Trophoblast cell (in vitro differentiated cells and primary cell): ENCODE data around the gene KCNN3.

Experiments
- DNase-seq, 2 donors: peaks; one replicate each; pipeline ENCODE4 v3.0.0-alpha.2; 2016
- H2AFZ ChIP-seq: 2 replicates; pipeline ENCODE4 v1.6.1; 2013; ENCODE audit warnings: low read length, moderate library complexity, mild to moderate bottlenecking; ENCODE audit not compliant: insufficient read depth, poor library complexity
- H2AK5ac ChIP-seq: 2 replicates; pipeline ENCODE4 v1.6.1; 2013; ENCODE audit warnings: mild to moderate bottlenecking, low read length
- H2BK120ac ChIP-seq: 2 replicates; pipeline ENCODE4 v1.6.1; 2013; ENCODE audit warnings: low read length, mild to moderate bottlenecking, moderate library complexity; ENCODE audit not compliant: insufficient read depth, poor library complexity
- H2BK12ac ChIP-seq: 2 replicates; pipeline ENCODE4 v1.6.1; 2013; ENCODE audit warnings: mild to moderate bottlenecking, low read length, moderate library complexity
- H2BK5ac ChIP-seq: 2 replicates; pipeline ENCODE4 v1.6.1; 2013; ENCODE audit warnings: low read length, low read depth, moderate library complexity, mild to moderate bottlenecking; ENCODE audit not compliant: poor library complexity
- H3K14ac ChIP-seq: 2 replicates; pipeline ENCODE4 v1.6.1; 2013; ENCODE audit warnings: mild to moderate bottlenecking, low read length
- H3K18ac ChIP-seq: 2 replicates; pipeline ENCODE4 v1.6.1; 2013; ENCODE audit warnings: mild to moderate bottlenecking, low read length
- H3K23ac ChIP-seq: 2 replicates; pipeline ENCODE4 v1.6.1; 2013; ENCODE audit warnings: low read length
- H3K27ac ChIP-seq: 2 replicates; pipeline ENCODE4 v1.5.1; 2013; ENCODE audit warnings: low read depth, mild to moderate bottlenecking, inconsistent platforms, low read length, moderate library complexity
- H3K27me3 ChIP-seq: 2 replicates; pipeline ENCODE4 v1.6.1; 2013; ENCODE audit warnings: inconsistent platforms, mild to moderate bottlenecking, low read length, moderate library complexity; ENCODE audit not compliant: insufficient read depth
- H3K36me3 ChIP-seq, 2 experiments: 1 replicate in 1 of 2; 2 replicates in 1 of 2; pipeline ENCODE4 v1.6.1; 2013; ENCODE audit warnings: low read length in 2 of 2, mild to moderate bottlenecking in 2 of 2, moderate library complexity in 1 of 2; ENCODE audit not compliant: insufficient read depth in 2 of 2, control insufficient read depth in 1 of 2
- H3K4ac ChIP-seq: 2 replicates; pipeline ENCODE4 v1.6.1; 2013; ENCODE audit warnings: low read depth, mild to moderate bottlenecking, low read length, moderate library complexity
- H3K4me1 ChIP-seq, 2 experiments: 1 replicate in 1 of 2; 2 replicates in 1 of 2; pipeline ENCODE4 v1.6.1; 2013; ENCODE audit warnings: low read length in 2 of 2, mild to moderate bottlenecking in 2 of 2, moderate library complexity in 1 of 2; ENCODE audit not compliant: insufficient read depth in 2 of 2, control insufficient read depth in 1 of 2
- H3K4me2 ChIP-seq: 2 replicates; pipeline ENCODE4 v1.6.1; 2013; ENCODE audit warnings: inconsistent platforms, mild to moderate bottlenecking, low read length, moderate library complexity
- H3K4me3 ChIP-seq: 2 replicates; pipeline ENCODE4 v1.5.1; 2013; ENCODE audit warnings: mild to moderate bottlenecking, low read depth, low read length, inconsistent platforms
- H3K79me1 ChIP-seq: one replicate; pipeline ENCODE4 v1.6.1; 2013; ENCODE audit warnings: low read length
- H3K79me2 ChIP-seq: 2 replicates; pipeline ENCODE4 v1.6.1; 2013; ENCODE audit warnings: low read length, mild to moderate bottlenecking; ENCODE audit not compliant: control insufficient read depth, insufficient read depth, poor library complexity
- H3K9ac ChIP-seq: 2 replicates; pipeline ENCODE4 v1.6.1; 2013; ENCODE audit warnings: mild to moderate bottlenecking, low read length
- H3K9me3 ChIP-seq: 2 replicates; pipeline ENCODE4 v1.6.1; 2013; ENCODE audit warnings: low read depth, mild to moderate bottlenecking, control low read depth, inconsistent platforms, low read length; ENCODE audit not compliant: insufficient read depth
- H4K12ac ChIP-seq: 2 replicates; pipeline ENCODE4 v1.6.1; 2013; ENCODE audit warnings: low read depth, mild to moderate bottlenecking, low read length, moderate library complexity
- H4K8ac ChIP-seq: 2 replicates; pipeline ENCODE4 v1.6.1; 2013; ENCODE audit warnings: low read depth, mild to moderate bottlenecking, low read length, moderate library complexity
- H4K91ac ChIP-seq: one replicate; pipeline ENCODE4 v1.6.1; 2013; ENCODE audit warnings: low read depth, mild to moderate bottlenecking, low read length, moderate library complexity
- WGBS: extraction: QIAGEN DNeasy Blood & Tissue Kit; methylation state at CpG from one replicate; pipeline ENCODE4 v1.1.7; 2013; ENCODE audit warnings: missing lambda C conversion rate; ENCODE audit not compliant: insufficient read length, insufficient coverage; ENCODE audit errors: extremely low coverage; 5-methylcytosine and 5-hydroxymethylcytosine counted together

KCNN3 gene

GRCh38 chr1:154821083-154821482 is 49.0 kb downstream of the KCNN3 start:
- Histone ChIP-seq H4K91ac (no peak overlapping the region), H2AFZ (no peak overlapping the region), H3K9ac (no peak overlapping the region), H3K36me3 (no peaks in the 10 kb centered on the region), H4K12ac (no peak overlapping the region), H3K14ac (no peak overlapping the region), H3K79me1 (no peaks in the 10 kb centered on the region), H2AK5ac (no peak overlapping the region), H3K18ac (no peak overlapping the region), H3K4ac (no peak overlapping the region), H3K79me2 (no peaks in the 10 kb centered on the region), H2BK120ac (no peak overlapping the region), H3K27ac (no peak overlapping the region), H2BK5ac (no peak overlapping the region), H3K27me3 (no peaks in the 10 kb centered on the region), H2BK12ac (no peak overlapping the region), H3K23ac (no peak overlapping the region), H3K9me3 (no peaks in the 10 kb centered on the region), H4K8ac (no peak overlapping the region), H3K4me3 (no peak overlapping the region), H3K4me2 (no peak overlapping the region), H3K4me1 (no peaks in the 10 kb centered on the region)
- DNase-seq, result no peak
- no CpG with 5 or more reads among the region's 7 CpGs for WGBS

GRCh38 chr1:154820646-154821045 is 49.4 kb downstream of the KCNN3 start:
- no peaks in the 10 kb centered on the region for H3K9me3 ChIP-seq
- H3K23ac ChIP-seq, result no peak overlapping the region
- H2AK5ac ChIP-seq, result no peak overlapping the region
- H2BK12ac ChIP-seq, result no peak overlapping the region
- no peak overlapping the region for H3K18ac ChIP-seq
- DNase-seq, result no peak
- H3K4me3 ChIP-seq, result no peak overlapping the region
- no peaks in the 10 kb centered on the region for H3K36me3 ChIP-seq
- no peaks in the 10 kb centered on the region for H3K79me1 ChIP-seq
- no CpG with 5 or more reads among the region's 6 CpGs for WGBS
- H3K27me3 ChIP-seq, result no peaks in the 10 kb centered on the region
- no peak overlapping the region for H4K12ac ChIP-seq
- no peak overlapping the region for H2BK5ac ChIP-seq
- H2BK120ac ChIP-seq, result no peak overlapping the region
- no peaks in the 10 kb centered on the region for H3K79me2 ChIP-seq
- H3K4ac ChIP-seq, result no peak overlapping the region
- no peaks in the 10 kb centered on the region for H3K4me1 ChIP-seq
- H3K27ac ChIP-seq, result no peak overlapping the region
- no peak overlapping the region for H4K91ac ChIP-seq
- H2AFZ ChIP-seq, result no peak overlapping the region
- H3K9ac ChIP-seq, result no peak overlapping the region
- no peak overlapping the region for H3K4me2 ChIP-seq
- no peak overlapping the region for H3K14ac ChIP-seq
- no peak overlapping the region for H4K8ac ChIP-seq

- no peak overlapping the region for H2BK12ac ChIP-seq
- no peaks in the 10 kb centered on the region for H3K79me1 ChIP-seq
- no peak overlapping the region for H3K4ac ChIP-seq
- H2BK5ac ChIP-seq, result no peak overlapping the region
- no peaks in the 10 kb centered on the region for H3K9me3 ChIP-seq
- no peak overlapping the region for H2BK120ac ChIP-seq
- H3K18ac ChIP-seq, result no peak overlapping the region
- H3K14ac ChIP-seq, result no peak overlapping the region
- H3K4me1 ChIP-seq, result no peaks in the 10 kb centered on the region
- no peak overlapping the region for H2AK5ac ChIP-seq
- no peak overlapping the region for H2AFZ ChIP-seq
- DNase-seq, result peak; percentile 35 to 60
- H3K27ac ChIP-seq, result no peak overlapping the region
- no peaks in the 10 kb centered on the region for H3K27me3 ChIP-seq
- no peak overlapping the region for H3K9ac ChIP-seq
- H3K36me3 ChIP-seq, result no peaks in the 10 kb centered on the region
- no peak overlapping the region for H3K4me2 ChIP-seq
- no peak overlapping the region for H4K91ac ChIP-seq
- no peak overlapping the region for H4K8ac ChIP-seq
- H3K23ac ChIP-seq, result no peak overlapping the region
- no CpG with 5 or more reads among the region's 7 CpGs for WGBS
- no peak overlapping the region for H3K4me3 ChIP-seq
- H3K79me2 ChIP-seq, result no peaks in the 10 kb centered on the region
- H4K12ac ChIP-seq, result no peak overlapping the region
These were observed 50.2 kb downstream of the KCNN3 start for GRCh38 chr1:154819628-154820590.

GRCh38 chr1:154818911-154819310 is 51.2 kb downstream of the KCNN3 start:
- Histone ChIP-seq H3K9me3 (no peaks in the 10 kb centered on the region), H3K4ac (no peak overlapping the region), H3K4me2 (no peak overlapping the region), H4K8ac (no peak overlapping the region), H2AK5ac (no peak overlapping the region), H3K79me1 (no peaks in the 10 kb centered on the region), H2AFZ (no peak overlapping the region), H3K27ac (no peak overlapping the region), H3K9ac (no peak overlapping the region), H4K12ac (no peak overlapping the region), H3K4me1 (peaks cover under 1% of the 10 kb centered on the region in 2 experiments), H3K27me3 (no peaks in the 10 kb centered on the region), H2BK5ac (no peak overlapping the region), H4K91ac (no peak overlapping the region), H3K14ac (no peak overlapping the region), H3K79me2 (no peaks in the 10 kb centered on the region), H2BK120ac (no peak overlapping the region), H2BK12ac (no peak overlapping the region), H3K18ac (no peak overlapping the region), H3K23ac (no peak overlapping the region), H3K4me3 (no peak overlapping the region), H3K36me3 (no peaks in the 10 kb centered on the region)
- DNase-seq, result no peak
- no CpG with 5 or more reads among the region's 6 CpGs for WGBS
